Measurements from ENCODE around the gene BAIAP2. TPM values are rescaled to one million over a fixed set of nuclear protein-coding genes. Genes with fewer than 3 reads are reported as not detected.

BAIAP2 gene
- total RNA-seq, 4 donors from 2014 or later, result 7.3 to 36.1 (median 15.4) TPM

DNA sequence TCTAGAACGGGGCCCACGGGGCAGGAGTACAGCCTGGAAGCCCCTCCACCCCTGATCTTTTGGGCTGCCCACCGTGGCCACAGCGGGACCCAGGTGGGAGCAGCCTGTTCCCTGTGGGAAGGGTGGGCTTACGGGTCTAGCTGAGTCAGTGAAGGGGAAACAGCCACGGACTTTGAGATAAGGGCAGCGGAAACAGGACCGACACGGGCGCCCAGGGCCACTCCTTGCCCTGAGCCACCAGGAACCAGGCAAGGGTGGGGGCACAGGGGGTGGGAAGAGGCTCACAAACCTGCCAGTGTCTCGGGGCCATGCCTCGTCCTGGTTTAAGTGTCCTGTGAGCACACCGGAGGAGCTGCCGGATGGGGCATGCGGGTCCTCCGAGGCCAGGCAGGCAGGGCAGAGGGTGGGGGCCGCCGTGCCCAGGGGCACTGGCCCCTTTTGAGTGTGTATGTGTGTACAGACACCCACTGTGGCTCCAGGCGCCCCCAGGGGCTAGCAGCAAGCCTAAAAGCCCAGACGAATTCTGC is 82.8 kb downstream of the BAIAP2 start:
- Histone ChIP-seq H3K9me3 (no peaks in the 10 kb centered on the region), H3K36me3 (no peaks in the 10 kb centered on the region), H3K4me3 (no peak overlapping the region), H3K27ac (no peak overlapping the region), H3K27me3 (no peaks in the 10 kb centered on the region), H3K4me1 (no peaks in the 10 kb centered on the region)
- in situ Hi-C loops (cut with MboI; ENCODE audit: low sequenced_read_pairs in 4 of 4) (no loop called here), intact Hi-C loops (cut with DNase I; ENCODE audit: low total_unique reads) (no loop called here)
- DNase-seq, result no peak
- no peak for ATAC-seq
- no peak for TF ChIP-seq POLR2A (IDR thresholded peaks at IDR 0.05)
- TF ChIP-seq, protein P1, sequence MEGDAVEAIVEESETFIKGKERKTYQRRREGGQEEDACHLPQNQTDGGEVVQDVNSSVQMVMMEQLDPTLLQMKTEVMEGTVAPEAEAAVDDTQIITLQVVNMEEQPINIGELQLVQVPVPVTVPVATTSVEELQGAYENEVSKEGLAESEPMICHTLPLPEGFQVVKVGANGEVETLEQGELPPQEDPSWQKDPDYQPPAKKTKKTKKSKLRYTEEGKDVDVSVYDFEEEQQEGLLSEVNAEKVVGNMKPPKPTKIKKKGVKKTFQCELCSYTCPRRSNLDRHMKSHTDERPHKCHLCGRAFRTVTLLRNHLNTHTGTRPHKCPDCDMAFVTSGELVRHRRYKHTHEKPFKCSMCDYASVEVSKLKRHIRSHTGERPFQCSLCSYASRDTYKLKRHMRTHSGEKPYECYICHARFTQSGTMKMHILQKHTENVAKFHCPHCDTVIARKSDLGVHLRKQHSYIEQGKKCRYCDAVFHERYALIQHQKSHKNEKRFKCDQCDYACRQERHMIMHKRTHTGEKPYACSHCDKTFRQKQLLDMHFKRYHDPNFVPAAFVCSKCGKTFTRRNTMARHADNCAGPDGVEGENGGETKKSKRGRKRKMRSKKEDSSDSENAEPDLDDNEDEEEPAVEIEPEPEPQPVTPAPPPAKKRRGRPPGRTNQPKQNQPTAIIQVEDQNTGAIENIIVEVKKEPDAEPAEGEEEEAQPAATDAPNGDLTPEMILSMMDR (IDR thresholded peaks at IDR 0.05 in 4 of 5, conservative IDR thresholded peaks at IDR 0.05 in 1 of 5), result no peak

DNA sequence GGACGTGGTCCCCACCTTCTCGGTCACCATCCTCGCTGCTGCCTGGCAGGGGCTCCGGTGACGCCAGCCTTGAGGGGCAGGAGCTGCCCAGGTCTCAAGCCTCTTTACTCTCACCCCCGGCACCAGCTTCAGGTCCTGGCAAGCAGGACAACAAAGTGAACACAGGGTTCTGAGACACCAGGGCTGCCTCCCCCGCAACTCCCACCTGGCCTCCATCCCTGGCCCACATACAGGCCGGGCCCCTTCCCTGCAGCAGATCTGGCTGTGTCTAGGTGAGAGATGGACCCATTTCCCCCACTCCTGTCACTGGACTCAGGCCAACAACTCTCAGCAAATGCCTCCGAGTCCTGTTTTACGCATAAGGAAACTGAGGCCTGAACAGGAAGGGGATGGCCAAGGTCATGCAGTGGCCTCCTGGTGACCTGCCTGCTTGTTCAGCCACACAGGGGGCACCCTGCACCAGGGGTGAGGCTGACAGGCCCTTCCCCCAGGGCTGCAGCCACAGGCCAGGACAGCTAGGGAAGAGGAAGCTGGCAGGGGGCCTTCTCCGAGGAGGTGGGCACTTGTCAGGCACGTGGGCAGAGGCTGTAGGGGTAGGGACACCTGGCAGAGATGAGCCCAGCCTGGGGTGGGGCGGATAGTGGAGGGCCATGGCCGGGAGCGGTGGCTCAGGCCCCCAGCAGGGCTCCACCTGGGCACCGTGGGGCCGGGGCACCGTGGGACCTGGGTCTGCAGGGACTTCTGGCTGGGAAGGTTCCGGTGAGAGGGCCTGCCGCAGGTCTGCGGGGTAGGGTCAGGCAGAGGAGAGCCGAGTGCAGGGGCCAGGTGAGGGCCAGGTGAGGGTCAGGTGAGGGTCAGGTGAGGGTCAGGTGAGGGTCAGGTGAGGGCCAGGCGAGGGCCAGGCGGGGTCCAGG is 83.6 kb downstream of the BAIAP2 start:
- in situ Hi-C loops (cut with MboI; ENCODE audit: low sequenced_read_pairs in 4 of 4), result no loop called here
- ATAC-seq (no peak), DNase-seq (no peak)
- H3K4me3 ChIP-seq, result peak overlapping the region in 1 of 4 donors; percentile 26
- H3K27me3 ChIP-seq, result no peaks in the 10 kb centered on the region
- TF ChIP-seq, protein P1 (IDR thresholded peaks at IDR 0.05 in 4 of 5, conservative IDR thresholded peaks at IDR 0.05 in 1 of 5), result no peak
- no peak for TF ChIP-seq POLR2A (IDR thresholded peaks at IDR 0.05)
- no peaks in the 10 kb centered on the region for H3K9me3 ChIP-seq
- no peaks in the 10 kb centered on the region for H3K4me1 ChIP-seq
- intact Hi-C loops (cut with DNase I; ENCODE audit: low total_unique reads), result no loop called here
- H3K36me3 ChIP-seq, result no peaks in the 10 kb centered on the region
- H3K27ac ChIP-seq, result no peak overlapping the region

DNA sequence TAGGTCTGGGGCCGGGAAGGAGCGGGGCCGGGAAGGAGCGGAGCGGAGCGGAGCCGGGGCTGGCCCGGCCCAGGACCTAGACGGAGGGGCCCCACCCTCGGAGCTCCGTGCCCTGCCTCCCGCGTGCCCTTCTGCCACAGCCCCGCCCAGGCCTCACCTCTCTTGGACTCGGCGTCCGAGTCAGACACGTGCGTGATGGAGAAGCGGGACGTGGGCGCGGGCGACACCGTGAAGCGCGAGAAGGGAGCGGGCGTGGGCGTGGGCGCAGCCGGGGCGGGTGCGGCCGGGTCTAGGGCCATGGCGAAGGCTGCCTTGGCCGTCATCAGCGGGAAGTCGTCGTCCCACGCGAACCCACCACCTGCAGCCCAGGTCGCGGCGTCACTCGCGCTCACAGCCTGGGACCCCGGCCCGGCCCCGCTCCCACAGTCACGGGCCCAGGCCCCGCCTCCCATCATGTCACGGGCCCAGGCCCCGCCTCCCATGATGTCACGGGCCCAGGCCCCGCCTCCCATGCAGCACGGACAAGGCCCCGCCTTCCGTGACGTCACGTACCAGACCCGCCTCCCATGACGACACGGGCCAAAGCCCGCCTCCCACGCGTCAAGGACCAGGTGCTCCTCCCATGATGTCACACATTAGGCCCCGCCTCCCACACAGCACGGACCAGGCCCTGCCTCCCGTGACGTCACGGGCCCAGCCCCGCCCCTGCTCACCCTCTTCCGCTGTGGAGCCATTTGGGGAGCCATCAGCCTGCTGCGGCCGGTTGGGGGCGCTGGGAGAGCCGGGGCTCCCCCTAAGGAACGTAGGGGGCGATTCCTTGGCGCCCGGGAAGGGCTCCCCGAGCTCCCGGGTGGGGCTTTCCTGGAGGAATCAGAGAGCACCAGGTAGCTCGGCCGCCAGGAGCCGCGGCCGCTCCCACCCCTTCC is 84.5 kb downstream of the BAIAP2 start:
- peak; percentile 13 to 46 for DNase-seq
- in situ Hi-C loops (cut with MboI; ENCODE audit: low sequenced_read_pairs in 4 of 4), result no loop called here
- no peaks in the 10 kb centered on the region for H3K27me3 ChIP-seq
- peak in 1 of 2 donors; percentile 24 for ATAC-seq
- TF ChIP-seq, protein P1 (IDR thresholded peaks at IDR 0.05 in 4 of 5, conservative IDR thresholded peaks at IDR 0.05 in 1 of 5), result no peak
- TF ChIP-seq POLR2A (IDR thresholded peaks at IDR 0.05), result no peak
- no peaks in the 10 kb centered on the region for H3K4me1 ChIP-seq
- no peaks in the 10 kb centered on the region for H3K9me3 ChIP-seq
- intact Hi-C loops (cut with DNase I; ENCODE audit: low total_unique reads), result no loop called here
- H3K36me3 ChIP-seq, result no peaks in the 10 kb centered on the region
- H3K4me3 ChIP-seq, result peak overlapping the region in 2 of 4 donors; percentile 24 to 26
- H3K27ac ChIP-seq, result peak overlapping the region in 1 of 4 donors; percentile 14

DNA sequence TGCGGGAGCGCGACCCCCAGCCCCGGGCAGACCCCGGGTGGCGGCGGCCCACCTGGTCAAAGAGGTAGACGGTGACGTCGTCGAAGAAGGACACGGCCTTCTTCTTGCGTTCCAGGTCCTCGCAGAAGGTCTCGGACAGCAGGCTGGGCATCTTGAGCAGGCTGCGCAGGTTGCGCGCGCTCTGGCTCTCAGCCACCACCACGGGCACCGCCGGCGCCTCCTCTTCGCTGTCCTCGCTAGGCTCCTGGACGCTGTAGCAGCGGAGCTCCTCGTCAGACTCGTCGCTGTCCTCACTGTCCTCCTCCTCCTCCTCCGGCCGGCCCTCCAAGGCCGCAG is 85.2 kb downstream of the BAIAP2 start:
- ATAC-seq (no peak), DNase-seq (no peak)
- no peaks in the 10 kb centered on the region for H3K36me3 ChIP-seq
- peak overlapping the region in 1 of 4 donors; percentile 14 for H3K27ac ChIP-seq
- H3K9me3 ChIP-seq, result no peaks in the 10 kb centered on the region
- in situ Hi-C loops (cut with MboI; ENCODE audit: low sequenced_read_pairs in 4 of 4) (no loop called here), intact Hi-C loops (cut with DNase I; ENCODE audit: low total_unique reads) (no loop called here)
- no peak for TF ChIP-seq POLR2A (IDR thresholded peaks at IDR 0.05)
- TF ChIP-seq, protein P1 (IDR thresholded peaks at IDR 0.05 in 4 of 5, conservative IDR thresholded peaks at IDR 0.05 in 1 of 5), result no peak
- H3K27me3 ChIP-seq, result no peaks in the 10 kb centered on the region
- H3K4me1 ChIP-seq, result no peaks in the 10 kb centered on the region
- peak overlapping the region in 1 of 4 donors; percentile 26 for H3K4me3 ChIP-seq

All from gastrocnemius medialis (tissue), 4 donors.